H1 (cell line): ENCODE data around the gene RMDN3. TPM values are rescaled to one million over a fixed set of nuclear protein-coding genes. Genes with fewer than 3 reads are reported as not detected.
A peak's percentile ranks its signal among the peaks of the same experiment; 100 is the strongest.

Source experiments
- CTCF ChIA-PET: fragments of 300-600 bp; sonication (Branson Sonifier 250); formaldehyde crosslinking; loops from one replicate; lab custom pipeline; 2021; ENCODE audit not compliant: partially characterized antibody; lab: Charles Lee
- POLR2A ChIA-PET: fragments of 300-600 bp; sonication (Branson Sonifier 250); formaldehyde crosslinking; loops from one replicate; lab custom pipeline; 2021; ENCODE audit warnings: inconsistent platforms; ENCODE audit not compliant: partially characterized antibody; lab: Charles Lee
- DNase-seq, 2 experiments: peaks; one replicate each; pipeline versions ENCODE4 v3.0.0 to v3.0.0-alpha.2; 2010 to 2022; ENCODE audit warnings: low spot score in 2 of 2, low read depth in 1 of 2, mixed read lengths in 1 of 2
- FAIRE-seq: peaks from 2 replicates; lab custom pipeline; 2011; peaks lifted over from hg19 to GRCh38; lab: Jason Lieb, UNC
- H2AFZ ChIP-seq: 2 replicates; pipeline ENCODE4 v1.8.1; 2012; ENCODE audit warnings: low read length, inconsistent platforms
- H2AK5ac ChIP-seq: 2 replicates; pipeline ENCODE4 v1.6.1; 2013; ENCODE audit warnings: low read depth, low read length
- H2BK120ac ChIP-seq: replicated peaks from 2 replicates; pipeline ENCODE3; 2013; ENCODE audit warnings: low read depth, low read length, inconsistent platforms
- H2BK12ac ChIP-seq: 2 replicates; pipeline ENCODE4 v1.6.1; 2013; ENCODE audit warnings: low read depth, low read length
- H2BK15ac ChIP-seq: 2 replicates; pipeline ENCODE4 v1.6.1; 2013; ENCODE audit warnings: low read length
- H2BK20ac ChIP-seq: 2 replicates; pipeline ENCODE4 v1.6.1; 2013; ENCODE audit warnings: low read length
- H2BK5ac ChIP-seq: 2 replicates; pipeline ENCODE4 v1.6.1; 2013; ENCODE audit warnings: low read depth, low read length
- H3K14ac ChIP-seq: 2 replicates; pipeline ENCODE4 v1.6.1; 2013; ENCODE audit warnings: inconsistent platforms; ENCODE audit not compliant: insufficient read length
- H3K18ac ChIP-seq: 2 replicates; pipeline ENCODE4 v1.6.1; 2013; ENCODE audit warnings: low read length; ENCODE audit errors: extremely low read depth
- H3K23ac ChIP-seq: 2 replicates; pipeline ENCODE4 v1.6.1; 2013; ENCODE audit warnings: inconsistent platforms; ENCODE audit not compliant: insufficient read length
- H3K23me2 ChIP-seq: 2 replicates; pipeline ENCODE4 v1.6.1; 2013; ENCODE audit warnings: low read depth, low read length
- H3K27ac ChIP-seq: 2 replicates; pipeline ENCODE4 v1.6.1; 2011; ENCODE audit warnings: low read depth, low read length, inconsistent platforms
- H3K27me3 ChIP-seq, 4 experiments: replicated peaks in 1 of 4; 1 replicate in 1 of 4; 2 replicates in 3 of 4; pipeline versions ENCODE4 v1.6.1 to v1.8.1; 2011 to 2013; ENCODE audit warnings: low read length in 3 of 4, mild to moderate bottlenecking in 3 of 4, inconsistent platforms in 2 of 4, mixed read lengths in 2 of 4, moderate library complexity in 1 of 4; ENCODE audit not compliant: control insufficient read depth in 3 of 4, insufficient read depth in 3 of 4; ENCODE audit errors: extremely low read depth in 1 of 4
- H3K36me3 ChIP-seq, 4 experiments: 2 replicates each; pipeline versions ENCODE4 v1.6.1 to v1.8.1; 2011 to 2013; ENCODE audit warnings: mild to moderate bottlenecking in 4 of 4, low read length in 3 of 4, moderate library complexity in 2 of 4, control low read depth in 1 of 4, inconsistent platforms in 1 of 4; ENCODE audit not compliant: insufficient read depth in 4 of 4, control insufficient read depth in 2 of 4
- H3K4ac ChIP-seq: replicated peaks from 2 replicates; pipeline ENCODE3; 2013; ENCODE audit warnings: low read length, low read depth, mixed read lengths, inconsistent platforms; ENCODE audit not compliant: insufficient read length
- H3K4me1 ChIP-seq, 4 experiments: replicated peaks in 1 of 4; 1 replicate in 1 of 4; 2 replicates in 3 of 4; pipeline versions ENCODE4 v1.6.1 to v1.8.1; 2011 to 2013; ENCODE audit warnings: low read length in 3 of 4, inconsistent platforms in 2 of 4, mixed read lengths in 1 of 4; ENCODE audit not compliant: insufficient read depth in 4 of 4, control insufficient read depth in 3 of 4
- H3K4me2 ChIP-seq, 2 experiments: 2 replicates each; pipeline versions ENCODE4 v1.6.1 to v1.8.1; 2011 to 2013; ENCODE audit warnings: low read depth in 2 of 2, low read length in 2 of 2, control low read depth in 1 of 2, inconsistent platforms in 1 of 2, mild to moderate bottlenecking in 1 of 2; ENCODE audit not compliant: insufficient read depth in 1 of 2
- H3K4me3 ChIP-seq, 4 experiments: fragments of 200-600, 300-600 bp in 1 of 4; sonication (generic), shearing (Covaris generic), sonication (Bioruptor Twin) in 1 of 4; 2 replicates each; pipeline versions ENCODE4 v1.5.1 to v1.8.1; 2011 to 2016; ENCODE audit warnings: low read length in 4 of 4, low read depth in 3 of 4, control low read depth in 2 of 4, inconsistent platforms in 2 of 4, mild to moderate bottlenecking in 2 of 4, mixed read lengths in 1 of 4, moderate library complexity in 1 of 4; ENCODE audit not compliant: insufficient read depth in 2 of 4; ENCODE audit errors: extremely low read depth in 1 of 4
- H3K56ac ChIP-seq: replicated peaks from 2 replicates; pipeline ENCODE3; 2013; ENCODE audit warnings: low read depth, mild to moderate bottlenecking, mixed read lengths, low read length, inconsistent platforms; ENCODE audit not compliant: insufficient read length
- H3K79me1 ChIP-seq: 2 replicates; pipeline ENCODE4 v1.6.1; 2013; ENCODE audit warnings: low read depth, low read length, control low read depth
- H3K79me2 ChIP-seq, 2 experiments: 2 replicates each; pipeline versions ENCODE4 v1.6.1 to v1.8.1; 2012 to 2013; ENCODE audit warnings: low read length in 2 of 2, mild to moderate bottlenecking in 2 of 2, inconsistent platforms in 1 of 2; ENCODE audit not compliant: insufficient read depth in 2 of 2, control insufficient read depth in 1 of 2
- H3K9ac ChIP-seq, 4 experiments: replicated peaks in 1 of 4; 1 replicate in 1 of 4; 2 replicates in 3 of 4; pipeline versions ENCODE4 v1.6.1 to v1.8.1; 2011 to 2013; ENCODE audit warnings: low read depth in 3 of 4, low read length in 3 of 4, control low read depth in 2 of 4, mild to moderate bottlenecking in 2 of 4, moderate library complexity in 2 of 4, inconsistent platforms in 1 of 4; ENCODE audit errors: extremely low read depth in 1 of 4
- H3K9me3 ChIP-seq, 2 experiments: 2 replicates each; pipeline versions ENCODE4 v1.6.1 to v1.8.1; 2012 to 2013; ENCODE audit warnings: mild to moderate bottlenecking in 2 of 2, moderate library complexity in 2 of 2, control low read depth in 1 of 2, inconsistent platforms in 1 of 2, low read depth in 1 of 2, low read length in 1 of 2, mixed read lengths in 1 of 2; ENCODE audit not compliant: insufficient read depth in 2 of 2
- H4K20me1 ChIP-seq, 2 experiments: replicated peaks in 1 of 2; 2 replicates each; pipeline versions ENCODE3 to v1.8.1; 2011 to 2013; ENCODE audit warnings: inconsistent platforms in 2 of 2, low read length in 2 of 2, mild to moderate bottlenecking in 1 of 2; ENCODE audit not compliant: insufficient read depth in 2 of 2, control insufficient read depth in 1 of 2
- H4K5ac ChIP-seq: 2 replicates; pipeline ENCODE4 v1.6.1; 2013; ENCODE audit warnings: low read length, low read depth, mixed read lengths, inconsistent platforms; ENCODE audit not compliant: insufficient read length
- H4K8ac ChIP-seq: 2 replicates; pipeline ENCODE4 v1.8.0; 2013; ENCODE audit warnings: mild to moderate bottlenecking, moderate library complexity, low read length, inconsistent platforms; ENCODE audit not compliant: insufficient read depth; ENCODE audit errors: extremely low read depth
- H4K91ac ChIP-seq: replicated peaks from 2 replicates; pipeline ENCODE3; 2013; ENCODE audit warnings: low read length, mixed read lengths, inconsistent platforms; ENCODE audit not compliant: insufficient read length
- CTCF ChIP-seq, 3 experiments: IDR thresholded peaks; 1 replicate in 2 of 3; 2 replicates in 1 of 3; pipeline versions ENCODE4 v1.5.1 to v1.6.1; 2011; ENCODE audit warnings: low read length in 3 of 3, mild to moderate bottlenecking in 3 of 3, inconsistent platforms in 2 of 3, low read depth in 1 of 3, moderate library complexity in 1 of 3; ENCODE audit not compliant: insufficient read depth in 1 of 3; ENCODE audit errors: control extremely low read depth in 1 of 3
- EGR1 ChIP-seq: IDR thresholded peaks from 2 replicates; pipeline ENCODE4 v1.6.1; 2011; ENCODE audit warnings: low read depth, low read length, borderline replicate concordance
- MAFK ChIP-seq: IDR thresholded peaks from 2 replicates; pipeline ENCODE4 v1.6.1; 2012; ENCODE audit warnings: low read depth, mild to moderate bottlenecking, improper control_type of control experiment, low read length
- MAX ChIP-seq: IDR thresholded peaks from 2 replicates; pipeline ENCODE4 v1.6.1; 2012; ENCODE audit warnings: inconsistent platforms
- RBBP5 ChIP-seq: IDR thresholded peaks from 2 replicates; pipeline ENCODE4 v1.7.1; 2012; ENCODE audit warnings: low read depth, mild to moderate bottlenecking, inconsistent platforms, low read length, moderate library complexity, borderline replicate concordance
- SIN3A ChIP-seq, 2 experiments: IDR thresholded peaks in 1 of 2; conservative IDR thresholded peaks in 1 of 2; 2 replicates each; pipeline ENCODE4 v1.6.1; 2011 to 2012; ENCODE audit warnings: low read length in 2 of 2, improper control_type of control experiment in 1 of 2, low read depth in 1 of 2, mild to moderate bottlenecking in 1 of 2
- SP1 ChIP-seq: IDR thresholded peaks from 2 replicates; pipeline ENCODE4 v1.6.1; 2011; ENCODE audit warnings: low read depth, low read length
- SUZ12 ChIP-seq: fragments of 200-600 bp; sonication (generic); IDR thresholded peaks from 2 replicates; pipeline ENCODE4 v1.6.1; 2012; ENCODE audit warnings: mild to moderate bottlenecking, inconsistent platforms, low read length, moderate library complexity, mixed read lengths
- YY1 ChIP-seq: IDR thresholded peaks from 2 replicates; pipeline ENCODE4 v1.6.1; 2011; ENCODE audit warnings: low read depth, mild to moderate bottlenecking, low read length
- WGBS, 2 experiments: shearing (Covaris generic) in 1 of 2; methylation state at CpG; one replicate each; pipeline versions ENCODE4 v1.1.6 to v1.1.7; 2013 to 2015; ENCODE audit warnings: low lambda C conversion rate in 2 of 2, mixed read lengths in 2 of 2, inconsistent platforms in 1 of 2, low coverage in 1 of 2, missing lambda C conversion rate in 1 of 2; ENCODE audit not compliant: insufficient replicate concordance in 2 of 2, insufficient coverage in 1 of 2, insufficient read length in 1 of 2; ENCODE audit errors: extremely low coverage in 1 of 2, missing lambda C conversion rate in 1 of 2; 5-methylcytosine and 5-hydroxymethylcytosine counted together
- polyA plus RNA-seq, 7 experiments: library from polyadenylated mRNA; depleted of rRNA in 3 of 7; stranded (reverse) in 5 of 7; unstranded in 2 of 7; fragments of >200 nt in 5 of 7; fragments of 200-250 nt in 2 of 7; gene quantifications; 1 replicate in 5 of 7; 2 replicates in 1 of 7; 4 replicates in 1 of 7; pipeline versions ENCODE4 v1.2.1 to v1.2.3, GENCODE V29; 2011 to 2013; ENCODE audit warnings: missing spikeins in 2 of 7, mixed read lengths in 2 of 7
- total RNA-seq: library from RNA; stranded (reverse); fragmentation: NEBNext Ultra II Directional; extraction: Animal tissue kit (Norgen Biotek cat#: 25700); gene quantifications from 2 replicates; pipeline ENCODE4 v1.2.1, GENCODE V29; 2021

Gene RMDN3
- total and polyA plus RNA-seq, 2 of the 8 experiments (the other 6 are each of a cell fraction or from before 2014, with no cell fraction given), result 10.8 to 24.1 TPM

- Histone ChIP-seq H3K27ac (no peak overlapping the region), H3K27me3 (no peaks in the 10 kb centered on the region), H2BK12ac (no peak overlapping the region), H2BK5ac (no peak overlapping the region), H3K9me3 (no peaks in the 10 kb centered on the region), H3K56ac (no peak overlapping the region), H2AFZ (no peak overlapping the region), H4K5ac (no peak overlapping the region), H3K4ac (no peak overlapping the region), H3K23me2 (peaks cover 5% of the 10 kb centered on the region; the same call in 1 of the 2 replicates), H2BK15ac (no peak overlapping the region), H3K4me1 (0 out of 7 replicates have a peak, but pooled peaks cover 0 to 2% (median under 1%) of the 10 kb centered on the region in 4 experiments), H4K20me1 (no peaks in the 10 kb centered on the region), H2BK120ac (no peak overlapping the region), H3K23ac (no peak overlapping the region), H3K4me2 (no peak overlapping the region), H3K9ac (no peak overlapping the region), H3K79me1 (peaks cover 2% of the 10 kb centered on the region; the same call in 1 of the 2 replicates), H4K8ac (peak overlapping the region; percentile 29; the same call in 1 of the 2 replicates), H4K91ac (no peak overlapping the region), H3K14ac (no peak overlapping the region), H2BK20ac (no peak overlapping the region), H3K36me3 (peaks cover 0 to 9% (median 0%) of the 10 kb centered on the region in 4 experiments; a peak in 2 of 8 replicates), H2AK5ac (no peak overlapping the region), H3K18ac (no peak overlapping the region), H3K79me2 (peaks cover 0 to 22% of the 10 kb centered on the region in 2 experiments; a peak in 2 of 4 replicates), H3K4me3 (no peak overlapping the region)
- ChIA-PET POLR2A (interaction anchor here (1.1 to 1.2 kb wide), 2 partner anchors 26 to 96 kb away, joined by 3 read pairs; no protein-coding TSS in a partner anchor), CTCF (interaction anchor here (0.6 to 2.7 kb wide), 10 partner anchors 9 to 154 kb away, joined by 3 to 12 read pairs (median 3); no protein-coding TSS in a partner anchor)
- WGBS, 2 experiments, result 93% methylated on average over 12 of the region's 12 CpGs; no CpG with 5 or more reads in 1 of the 2 experiments
- no peak for FAIRE-seq
- no peak for TF ChIP-seq CTCF (IDR thresholded peaks at IDR 0.05; ENCODE audit: control extremely low read depth in 1 of 3, insufficient read depth in 1 of 3, low read depth in 1 of 3, low read length in 3 of 3)
- no peak for TF ChIP-seq MAX
- no peak for TF ChIP-seq SIN3A (conservative IDR thresholded peaks at IDR 0.05 in 1 of 2, IDR thresholded peaks at IDR 0.05 in 1 of 2; ENCODE audit: low read depth in 1 of 2, low read length in 2 of 2)
- no peak for TF ChIP-seq SP1
- TF ChIP-seq EGR1, result no peak
- TF ChIP-seq YY1, result no peak
- TF ChIP-seq RBBP5, result no peak
- TF ChIP-seq MAFK, result no peak
- TF ChIP-seq SUZ12, result no peak
- DNase-seq, result no peak
Observed at GRCh38 chr15:40751745-40752144, 3.3 kb downstream of the RMDN3 start.
